Measurements from ENCODE around the gene SUGCT.

GRCh38 chr7:40437936-40438634, 303.3 kb downstream of the SUGCT start:
- TF ChIP-seq CTCF (IDR thresholded peaks at IDR 0.05) (no peak), POLR2AphosphoS5 (IDR thresholded peaks at IDR 0.05; ENCODE audit: low read depth, low read length) (no peak), PBX3 (IDR thresholded peaks at IDR 0.05) (no peak), SMC3 (IDR thresholded peaks at IDR 0.05; ENCODE audit: low read depth, low read length) (no peak), MAX (IDR thresholded peaks at IDR 0.05; ENCODE audit: low read depth) (no peak)

All from SK-N-SH (cell line).